Tibial nerve (tissue), 4 donors: Measurements from ENCODE around the gene BTD.
A peak's percentile ranks its signal among the peaks of the same experiment; 100 is the strongest.

ENCODE experiments used
- EP300 ChIP-seq, 2 donors: sonication (generic); formaldehyde crosslinking; IDR thresholded peaks; one replicate each; pipeline ENCODE4 v1.6.1; 2017; ENCODE audit warnings: antibody characterized with exemption in 2 of 2, mild to moderate bottlenecking in 1 of 2
- POLR2A ChIP-seq, 2 donors: fragments of 450-650 bp; IDR thresholded peaks; one replicate each; pipeline ENCODE4 v1.6.1; 2017; ENCODE audit warnings: antibody characterized with exemption in 2 of 2, mild to moderate bottlenecking in 2 of 2, moderate library complexity in 2 of 2
- TF ChIP-seq, protein P1 (sequence below), 5 experiments: fragments of 200-600 bp in 3 of 5; fragments of 450-650 bp in 2 of 5; sonication (generic) in 3 of 5; IDR thresholded peaks; one replicate each; pipeline ENCODE4 v1.5.1; 2016 to 2019; ENCODE audit warnings: antibody characterized with exemption in 5 of 5, mild to moderate bottlenecking in 3 of 5, moderate library complexity in 2 of 5

DNA sequence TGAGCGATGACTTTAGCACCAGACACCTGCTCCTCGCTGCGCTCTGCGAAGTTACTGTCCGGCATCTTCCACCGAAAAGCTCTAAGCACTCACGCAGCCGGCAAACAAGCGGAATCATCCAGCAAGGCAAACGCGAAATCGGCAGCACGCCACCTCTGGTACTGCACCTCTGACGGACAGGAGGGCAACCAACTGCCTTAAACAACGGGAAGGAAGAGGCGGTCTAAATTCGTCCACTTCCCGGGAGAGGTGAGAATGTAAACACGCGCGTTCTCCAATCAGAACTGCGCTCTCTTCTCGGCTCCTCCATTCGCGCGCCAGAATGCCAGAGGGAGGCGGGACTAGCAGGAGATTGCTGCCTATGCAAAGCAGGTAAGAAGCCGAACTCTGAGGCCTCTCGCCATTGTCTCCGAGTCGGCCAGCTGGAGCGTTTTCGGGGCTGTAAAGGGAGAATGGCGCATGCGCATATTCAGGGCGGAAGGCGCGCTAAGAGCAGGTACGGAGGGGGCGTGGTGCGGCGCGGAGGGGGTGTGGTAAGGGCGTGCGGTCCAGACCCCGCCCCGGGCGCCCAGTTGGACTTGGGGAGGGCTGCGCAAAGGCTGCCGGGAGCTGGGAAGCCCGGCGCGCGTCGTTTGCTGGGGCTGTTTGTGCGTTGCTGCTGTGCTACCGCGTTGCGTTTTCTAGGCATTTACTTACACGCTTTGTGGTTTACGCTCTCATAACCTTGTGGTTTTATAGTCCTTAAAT is at the start of gene BTD, which contains the start of gene HACL1:
- peak; percentile 51 to 73 for TF ChIP-seq POLR2A (IDR thresholded peaks at IDR 0.05)
- TF ChIP-seq, protein P1, sequence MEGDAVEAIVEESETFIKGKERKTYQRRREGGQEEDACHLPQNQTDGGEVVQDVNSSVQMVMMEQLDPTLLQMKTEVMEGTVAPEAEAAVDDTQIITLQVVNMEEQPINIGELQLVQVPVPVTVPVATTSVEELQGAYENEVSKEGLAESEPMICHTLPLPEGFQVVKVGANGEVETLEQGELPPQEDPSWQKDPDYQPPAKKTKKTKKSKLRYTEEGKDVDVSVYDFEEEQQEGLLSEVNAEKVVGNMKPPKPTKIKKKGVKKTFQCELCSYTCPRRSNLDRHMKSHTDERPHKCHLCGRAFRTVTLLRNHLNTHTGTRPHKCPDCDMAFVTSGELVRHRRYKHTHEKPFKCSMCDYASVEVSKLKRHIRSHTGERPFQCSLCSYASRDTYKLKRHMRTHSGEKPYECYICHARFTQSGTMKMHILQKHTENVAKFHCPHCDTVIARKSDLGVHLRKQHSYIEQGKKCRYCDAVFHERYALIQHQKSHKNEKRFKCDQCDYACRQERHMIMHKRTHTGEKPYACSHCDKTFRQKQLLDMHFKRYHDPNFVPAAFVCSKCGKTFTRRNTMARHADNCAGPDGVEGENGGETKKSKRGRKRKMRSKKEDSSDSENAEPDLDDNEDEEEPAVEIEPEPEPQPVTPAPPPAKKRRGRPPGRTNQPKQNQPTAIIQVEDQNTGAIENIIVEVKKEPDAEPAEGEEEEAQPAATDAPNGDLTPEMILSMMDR (IDR thresholded peaks at IDR 0.05) = peak in 4 of 5 experiments; percentile 11 to 59 (median 40)
- peak; percentile 73 to 91 for TF ChIP-seq EP300 (IDR thresholded peaks at IDR 0.05)
